Cardiac fibroblast (primary cell): ENCODE measurements around the gene PTPRD.

Source experiments
- DNase-seq, 2 donors: peaks; one replicate each; pipeline versions ENCODE4 v3.0.0 to v3.0.0-alpha.2; 2010; ENCODE audit warnings: low read depth in 2 of 2
- H3K4me3 ChIP-seq, 2 donors: replicated peaks in 1 of 2; 1 replicate in 1 of 2; 2 replicates in 1 of 2; pipeline ENCODE4 v1.5.1; 2011; ENCODE audit warnings: low read depth in 2 of 2, low read length in 2 of 2, mild to moderate bottlenecking in 2 of 2, moderate library complexity in 1 of 2
- CTCF ChIP-seq: IDR thresholded peaks from one replicate; pipeline ENCODE4 v1.5.1; 2011; ENCODE audit warnings: low read depth, mild to moderate bottlenecking, low read length, inconsistent platforms

The PTPRD gene

GRCh38 chr9:9174358-9174757, 1438.4 kb downstream of the PTPRD start:
- H3K4me3 ChIP-seq: no peak overlapping the region
- no peak for DNase-seq
- TF ChIP-seq CTCF: no peak

GRCh38 chr9:9173264-9173663, 1439.5 kb downstream of the PTPRD start:
- TF ChIP-seq CTCF: no peak
- H3K4me3 ChIP-seq: no peak overlapping the region
- DNase-seq: no peak

GRCh38 chr9:9170439-9171134, 1442.2 kb downstream of the PTPRD start:
- H3K4me3 ChIP-seq: no peak overlapping the region
- no peak for DNase-seq
- no peak for TF ChIP-seq CTCF

- no peak overlapping the region for H3K4me3 ChIP-seq
- no peak for DNase-seq
- no peak for TF ChIP-seq CTCF
Observed at GRCh38 chr9:9142001-9142400, 1470.8 kb downstream of the PTPRD start.

- TF ChIP-seq CTCF: no peak
- DNase-seq: no peak
- no peak overlapping the region for H3K4me3 ChIP-seq
Observed at GRCh38 chr9:9133526-9133925, 1479.3 kb downstream of the PTPRD start.

- DNase-seq: peak; percentile 2 to 39
- H3K4me3 ChIP-seq: no peak overlapping the region
- TF ChIP-seq CTCF: no peak
Observed at GRCh38 chr9:9124616-9125015, 1488.2 kb downstream of the PTPRD start.
